Inflammatory macrophage treated with lipopolysaccharide for 1 hour (primary cell): ENCODE data around the gene EFCAB5.
A peak's percentile ranks its signal among the peaks of the same experiment; 100 is the strongest.
"Not testable (repeated sequence)": the region's sequence is repeated elsewhere in the genome, so short reads cannot be mapped to it uniquely, and the experiment has no call there.

Source experiments
- DNase-seq, 2 donors: peaks; one replicate each; pipeline ENCODE4 v3.0.0-alpha.2; 2020 to 2022

The EFCAB5 gene

GRCh38 chr17:30103921-30104320, 162.5 kb downstream of the EFCAB5 start:
- DNase-seq = peak in 1 of 2 donors; percentile 24

DNA sequence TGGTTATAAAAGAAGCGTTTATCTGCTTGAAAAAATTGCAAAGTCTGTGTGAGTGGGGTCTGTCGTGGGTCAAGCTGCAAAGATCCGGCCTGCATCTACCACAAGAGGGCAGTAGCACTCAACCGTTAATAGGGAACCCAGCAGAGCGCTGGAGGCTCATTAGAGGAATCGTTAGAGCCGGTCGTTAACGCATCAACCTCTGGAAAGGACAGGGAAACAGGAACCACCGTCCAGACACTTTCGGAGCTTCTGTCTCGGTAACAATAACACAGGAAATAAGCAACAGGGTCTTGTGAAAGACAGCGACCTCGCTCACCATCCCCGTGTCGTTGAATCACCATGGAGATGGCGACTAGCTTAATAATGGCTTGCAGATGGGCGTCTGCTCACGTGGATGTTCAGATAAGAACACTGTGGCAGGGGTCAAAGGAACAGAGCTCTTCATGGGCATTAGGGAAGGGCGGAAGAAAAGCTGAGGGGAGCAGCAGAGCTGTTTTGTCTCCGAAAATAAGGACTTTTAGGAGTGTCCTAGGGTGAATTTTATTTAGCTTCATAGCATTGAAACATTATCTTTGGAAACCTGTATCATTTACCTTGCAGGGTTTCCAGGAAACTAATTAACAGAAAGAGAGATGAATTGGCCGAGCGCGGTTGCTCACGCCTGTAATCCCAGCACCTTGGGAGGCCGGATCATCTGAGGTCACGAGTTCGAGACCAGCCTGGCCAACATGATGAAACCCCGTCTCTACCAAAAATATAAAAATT, 163.3 kb downstream of the EFCAB5 start:
- peak; percentile 97 for DNase-seq

GRCh38 chr17:30112794-30113193, 171.4 kb downstream of the EFCAB5 start:
- peak in 1 of 2 donors; percentile 27 for DNase-seq

DNA sequence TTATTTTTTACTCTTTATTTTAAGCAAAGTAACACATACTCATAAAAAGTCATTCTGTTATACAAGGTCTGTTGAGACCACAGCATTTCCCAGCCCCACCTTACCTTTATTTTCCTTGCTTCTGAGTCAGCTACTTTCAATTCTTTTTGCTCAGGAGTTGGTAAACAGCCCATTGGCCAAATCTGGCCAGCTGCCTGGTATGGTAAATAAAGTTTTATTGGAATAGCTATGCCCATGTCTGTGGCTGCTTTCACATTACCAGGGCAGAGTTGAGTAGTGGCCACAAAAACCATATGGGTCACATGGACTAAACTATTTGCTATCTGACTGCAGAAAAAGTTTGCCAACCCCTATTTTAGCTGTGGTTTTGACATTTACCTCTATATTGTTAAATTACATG, 171.8 kb downstream of the EFCAB5 start:
- DNase-seq = peak in 1 of 2 donors; percentile 18

- DNase-seq = no peak
These were observed 174.9 kb downstream of the EFCAB5 start for GRCh38 chr17:30116345-30116660.

GRCh38 chr17:30116661-30117551, 175.5 kb downstream of the EFCAB5 start, which contains the start of gene NSRP1:
Gene NSRP1, plus strand, starts transcription at chr17:30116816. Its CDS starts 28 bp downstream, at chr17:30116844.
- peak; percentile 93 to 97 for DNase-seq

DNA sequence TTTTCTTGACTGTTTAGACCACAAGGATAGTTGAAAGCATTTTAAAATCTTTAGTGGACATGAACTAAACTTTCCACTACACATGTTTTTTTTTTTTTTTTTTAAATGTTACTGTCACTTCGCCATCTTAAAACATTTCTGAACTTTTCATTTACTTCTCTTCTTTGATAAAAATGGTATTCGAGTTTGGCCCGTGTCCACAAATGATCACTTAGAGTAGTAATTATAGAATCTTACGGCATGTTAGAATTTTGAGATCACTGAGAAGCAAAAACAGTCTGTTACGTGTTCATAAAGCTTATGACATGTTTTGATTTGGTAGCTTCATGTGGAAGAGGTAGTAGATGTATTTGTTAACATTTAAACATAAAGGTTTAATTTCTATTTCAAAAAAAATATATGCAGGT, 176.2 kb downstream of the EFCAB5 start:
- no peak for DNase-seq

DNA sequence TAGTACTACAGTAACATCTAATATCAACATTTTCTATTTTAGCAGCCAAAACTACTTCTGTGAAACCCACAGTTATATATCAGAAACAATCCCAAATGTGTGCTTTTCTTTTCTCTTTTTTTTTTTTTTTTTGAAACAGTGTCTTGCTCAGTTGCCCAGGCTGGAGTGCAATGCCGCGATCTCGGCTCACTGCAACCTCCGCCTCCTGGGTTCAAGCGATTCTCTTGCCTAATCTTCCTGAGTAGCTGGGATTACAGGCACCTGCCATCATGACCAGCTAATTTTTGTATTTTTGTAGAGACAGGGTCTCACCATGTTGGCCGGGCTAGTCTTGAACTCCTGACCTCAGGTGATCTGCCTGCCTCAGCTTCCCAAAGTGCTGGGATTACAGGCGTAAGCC, 177.2 kb downstream of the EFCAB5 start:
- DNase-seq = not testable (repeated sequence)

GRCh38 chr17:30124273-30124796, 182.9 kb downstream of the EFCAB5 start:
- DNase-seq = no peak

GRCh38 chr17:30130121-30130520, 188.7 kb downstream of the EFCAB5 start:
- DNase-seq = no peak

DNA sequence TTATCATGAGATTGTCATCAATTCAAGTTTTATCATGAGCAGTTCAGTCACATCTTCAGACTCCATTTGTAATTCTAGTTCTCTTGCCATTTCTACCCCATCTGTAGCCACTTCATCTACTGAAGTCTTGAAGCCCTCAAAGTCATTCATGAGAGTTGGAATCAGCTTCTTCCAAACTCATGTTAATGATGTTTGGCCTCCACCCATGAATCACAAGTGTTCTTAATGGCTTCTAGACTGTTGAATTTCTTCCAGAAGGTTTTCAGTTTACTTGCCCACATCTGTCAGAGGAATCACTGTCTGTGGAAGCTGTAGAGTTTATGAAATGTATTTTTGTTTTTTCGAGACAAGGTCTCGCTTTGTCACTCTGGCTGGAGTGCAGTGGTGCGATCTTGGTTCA, 191.2 kb downstream of the EFCAB5 start:
- no peak for DNase-seq

DNA sequence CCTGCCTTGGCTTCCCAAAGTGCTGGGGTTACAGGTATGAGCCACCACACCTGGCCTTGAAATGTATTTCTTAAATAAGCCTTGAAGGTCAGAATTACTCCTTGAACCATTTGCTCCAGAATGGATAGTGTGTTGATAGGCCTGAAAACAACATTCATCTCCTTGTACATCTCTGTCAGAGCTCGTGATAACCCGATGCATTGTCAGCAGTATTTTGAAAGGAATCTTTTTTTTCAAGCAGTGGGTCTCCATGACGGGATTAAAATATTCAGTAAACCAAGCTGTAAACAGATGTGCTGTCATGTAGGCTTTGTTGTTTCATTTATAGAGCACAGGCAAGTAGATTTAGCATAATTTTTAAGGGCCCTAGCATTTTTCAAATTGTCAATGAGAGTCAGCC, 191.8 kb downstream of the EFCAB5 start:
- no peak for DNase-seq

DNA sequence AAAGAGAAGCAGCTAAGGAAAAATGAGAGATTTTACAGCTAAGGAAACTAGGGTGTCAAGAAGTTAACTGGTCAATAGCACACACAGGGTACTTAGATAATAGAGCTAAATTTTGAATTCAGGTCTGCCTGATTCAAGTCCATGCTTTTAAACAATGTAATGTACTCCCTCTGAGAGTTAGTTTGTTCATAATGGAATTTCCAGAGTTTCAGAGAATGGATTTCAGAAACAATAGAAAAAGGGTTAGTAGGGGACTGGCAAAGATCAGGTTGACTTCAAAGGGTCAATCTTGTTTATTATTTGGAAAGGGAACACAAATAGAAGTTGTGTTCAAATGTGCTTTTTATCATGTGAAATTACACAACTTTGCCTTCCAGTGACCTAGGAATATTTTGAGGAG, 193.1 kb downstream of the EFCAB5 start:
- peak; percentile 57 to 74 for DNase-seq

- DNase-seq = no peak
These were observed 195.7 kb downstream of the EFCAB5 start for GRCh38 chr17:30137158-30137557.

- DNase-seq = peak; percentile 14 to 17
These were observed 206.4 kb downstream of the EFCAB5 start for GRCh38 chr17:30147860-30148259.

GRCh38 chr17:30148376-30148775, 206.9 kb downstream of the EFCAB5 start:
- DNase-seq = no peak

DNA sequence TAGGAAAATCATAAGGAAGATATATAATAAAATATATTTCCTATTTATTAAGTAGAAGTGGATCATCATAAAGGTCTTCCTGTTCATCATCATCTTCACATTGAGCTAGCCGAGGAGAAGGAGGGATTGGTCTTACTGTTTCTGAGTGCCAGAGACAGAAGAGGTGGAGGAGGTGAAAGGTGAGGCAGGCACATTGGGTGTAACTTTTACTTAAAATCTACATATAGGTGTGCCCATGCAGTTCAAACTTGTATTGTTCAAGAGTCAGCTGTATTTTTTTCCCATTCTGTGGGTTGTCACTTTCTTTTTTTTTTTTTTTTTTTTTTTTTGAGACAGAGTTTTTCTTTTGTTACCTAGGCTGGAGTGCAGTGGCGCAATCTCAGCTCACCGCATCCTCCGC, 210.0 kb downstream of the EFCAB5 start:
- no peak for DNase-seq

DNA sequence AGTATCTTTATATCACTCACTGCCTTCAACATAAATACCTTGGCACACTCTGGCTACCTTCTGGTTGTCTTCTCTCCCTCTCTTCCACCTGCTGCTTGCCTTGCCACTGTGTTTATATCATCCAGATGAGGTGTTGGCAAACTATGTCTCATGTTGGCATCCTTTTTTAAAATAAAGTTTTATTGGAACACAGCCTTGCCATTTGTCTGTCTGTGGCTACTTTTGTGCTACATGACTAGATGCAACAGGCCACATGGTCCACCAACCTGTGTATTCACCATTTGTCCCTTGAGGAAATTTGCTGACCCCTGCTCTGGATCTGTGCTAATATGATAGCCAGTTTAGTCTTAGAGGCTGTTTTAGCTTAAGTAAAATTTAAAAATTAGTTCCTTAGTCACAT, 212.0 kb downstream of the EFCAB5 start:
- DNase-seq = no peak

DNA sequence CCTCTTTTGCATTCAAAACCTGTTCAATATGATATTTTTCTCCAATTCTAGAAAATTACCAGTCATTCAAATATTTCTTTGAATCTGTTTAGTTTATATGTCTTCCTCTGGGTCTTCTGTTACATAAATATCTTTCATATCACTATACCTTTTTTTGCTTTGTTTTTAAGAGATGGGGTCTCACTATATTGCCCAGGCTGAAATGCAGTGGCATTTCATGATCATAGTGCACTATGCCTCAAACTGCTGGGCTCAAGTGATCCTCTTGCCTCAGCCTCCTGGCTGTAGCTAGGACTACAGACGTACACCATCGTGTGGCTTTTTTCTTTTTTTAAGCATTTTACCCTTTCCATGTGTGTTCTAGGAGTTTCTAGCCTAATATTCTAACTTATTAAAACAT, 214.0 kb downstream of the EFCAB5 start:
- DNase-seq = no peak
